GDM1 (cell line): ENCODE measurements around the gene PDE6A.

Experiments used
- DNase-seq: peaks from one replicate; lab custom pipeline; 2025; lab: John Stamatoyannopoulos, UW

Gene PDE6A

GRCh38 chr5:149836451-149837139 is 108.0 kb downstream of the PDE6A start:
- no peak for DNase-seq

GRCh38 chr5:149834246-149834855 is 110.2 kb downstream of the PDE6A start:
- peak; percentile 50 for DNase-seq

GRCh38 chr5:149833116-149833827 is 111.3 kb downstream of the PDE6A start:
- no peak for DNase-seq

GRCh38 chr5:149832636-149833035 is 112.0 kb downstream of the PDE6A start:
- DNase-seq, result no peak

- DNase-seq, result no peak
Observed at GRCh38 chr5:149831492-149831891, 113.1 kb downstream of the PDE6A start.

GRCh38 chr5:149830579-149830978 is 114.0 kb downstream of the PDE6A start:
- DNase-seq, result no peak

- DNase-seq, result no peak
Observed at GRCh38 chr5:149829954-149830353, 114.6 kb downstream of the PDE6A start.

GRCh38 chr5:149828161-149829011 is 116.2 kb downstream of the PDE6A start:
- DNase-seq, result peak; percentile 77

- DNase-seq, result no peak
Observed at GRCh38 chr5:149827546-149827945, 117.0 kb downstream of the PDE6A start.

- DNase-seq, result no peak
Observed at GRCh38 chr5:149827086-149827485, 117.5 kb downstream of the PDE6A start.

GRCh38 chr5:149826574-149826973 is 118.0 kb downstream of the PDE6A start:
- no peak for DNase-seq

GRCh38 chr5:149824846-149825245 is 119.7 kb downstream of the PDE6A start:
- no peak for DNase-seq

GRCh38 chr5:149824120-149824519 is 120.5 kb downstream of the PDE6A start:
- no peak for DNase-seq

- no peak for DNase-seq
Observed at GRCh38 chr5:149823375-149823774, 121.2 kb downstream of the PDE6A start.

GRCh38 chr5:149822301-149822700 is 122.3 kb downstream of the PDE6A start:
- DNase-seq, result no peak

GRCh38 chr5:149820536-149821510 is 123.8 kb downstream of the PDE6A start:
- no peak for DNase-seq

GRCh38 chr5:149820012-149820411 is 124.6 kb downstream of the PDE6A start:
- DNase-seq, result no peak

- no peak for DNase-seq
Observed at GRCh38 chr5:149818116-149818515, 126.5 kb downstream of the PDE6A start.

- DNase-seq, result no peak
Observed at GRCh38 chr5:149817539-149818060, 127.0 kb downstream of the PDE6A start.

- no peak for DNase-seq
Observed at GRCh38 chr5:149816661-149817060, 127.9 kb downstream of the PDE6A start.

- DNase-seq, result no peak
Observed at GRCh38 chr5:149811453-149811852, 133.1 kb downstream of the PDE6A start.
